ENCODE measurements around the gene SLC35F4. TPM values are rescaled to one million over a fixed set of nuclear protein-coding genes. Genes with fewer than 3 reads are reported as not detected.

SLC35F4 gene
- total and polyA plus RNA-seq, 2 experiments from 2014 or later, result 0.07 TPM; not detected in 1

DNA sequence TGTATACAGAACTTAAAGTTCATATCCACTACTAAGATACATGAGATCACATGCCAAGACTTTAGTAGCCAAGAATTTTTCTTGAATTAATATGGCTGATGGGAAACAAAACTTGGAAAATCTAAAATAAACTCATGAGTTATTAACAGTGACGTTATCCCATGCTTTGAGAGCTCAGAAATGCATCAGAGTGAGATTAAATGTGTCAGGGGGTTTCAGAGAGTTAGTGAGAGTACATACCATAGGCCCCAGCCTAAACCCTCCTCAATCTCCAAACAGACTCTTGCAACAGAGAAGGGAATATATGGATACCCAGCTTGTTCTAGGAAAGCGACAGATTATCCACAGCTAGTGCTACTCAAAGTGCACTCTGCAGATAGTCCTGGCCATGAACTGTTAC, 19.3 kb downstream of the SLC35F4 start:
- Histone ChIP-seq H3K9me2 (replicated peaks; ENCODE audit: insufficient read depth) (no peaks in the 10 kb centered on the region), H2AFZ (no peak overlapping the region), H3K4me2 (no peak overlapping the region), H3K36me3 (replicated peaks; ENCODE audit: insufficient read depth, low read depth) (no peaks in the 10 kb centered on the region), H4K20me1 (ENCODE audit: insufficient read depth, poor library complexity, severe bottlenecking) (no peaks in the 10 kb centered on the region), H3K9me3 (ENCODE audit: low read depth) (no peaks in the 10 kb centered on the region), H3K27me3 (no peaks in the 10 kb centered on the region), H3K4me3 (no peak overlapping the region), H3K4me1 (ENCODE audit: insufficient read depth) (peaks cover 3% of the 10 kb centered on the region), H3K79me2 (no peaks in the 10 kb centered on the region), H3K27ac (peak overlapping the region; percentile 43)
- DNase-seq (ENCODE audit: low spot score), result no peak
- 55% methylated on average over 2 of the region's 2 CpGs for WGBS (ENCODE audit: low lambda C conversion rate, missing lambda C conversion rate)
- TF ChIP-seq EZH2 (IDR thresholded peaks at IDR 0.05; ENCODE audit: borderline replicate concordance) (no peak), EZH2phosphoT487 (IDR thresholded peaks at IDR 0.05; ENCODE audit: low read depth, severe bottlenecking, unreplicated experiment) (no peak)
- TF ChIP-seq, protein P1, sequence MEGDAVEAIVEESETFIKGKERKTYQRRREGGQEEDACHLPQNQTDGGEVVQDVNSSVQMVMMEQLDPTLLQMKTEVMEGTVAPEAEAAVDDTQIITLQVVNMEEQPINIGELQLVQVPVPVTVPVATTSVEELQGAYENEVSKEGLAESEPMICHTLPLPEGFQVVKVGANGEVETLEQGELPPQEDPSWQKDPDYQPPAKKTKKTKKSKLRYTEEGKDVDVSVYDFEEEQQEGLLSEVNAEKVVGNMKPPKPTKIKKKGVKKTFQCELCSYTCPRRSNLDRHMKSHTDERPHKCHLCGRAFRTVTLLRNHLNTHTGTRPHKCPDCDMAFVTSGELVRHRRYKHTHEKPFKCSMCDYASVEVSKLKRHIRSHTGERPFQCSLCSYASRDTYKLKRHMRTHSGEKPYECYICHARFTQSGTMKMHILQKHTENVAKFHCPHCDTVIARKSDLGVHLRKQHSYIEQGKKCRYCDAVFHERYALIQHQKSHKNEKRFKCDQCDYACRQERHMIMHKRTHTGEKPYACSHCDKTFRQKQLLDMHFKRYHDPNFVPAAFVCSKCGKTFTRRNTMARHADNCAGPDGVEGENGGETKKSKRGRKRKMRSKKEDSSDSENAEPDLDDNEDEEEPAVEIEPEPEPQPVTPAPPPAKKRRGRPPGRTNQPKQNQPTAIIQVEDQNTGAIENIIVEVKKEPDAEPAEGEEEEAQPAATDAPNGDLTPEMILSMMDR (IDR thresholded peaks at IDR 0.05; ENCODE audit: poor library complexity), result no peak

DNA sequence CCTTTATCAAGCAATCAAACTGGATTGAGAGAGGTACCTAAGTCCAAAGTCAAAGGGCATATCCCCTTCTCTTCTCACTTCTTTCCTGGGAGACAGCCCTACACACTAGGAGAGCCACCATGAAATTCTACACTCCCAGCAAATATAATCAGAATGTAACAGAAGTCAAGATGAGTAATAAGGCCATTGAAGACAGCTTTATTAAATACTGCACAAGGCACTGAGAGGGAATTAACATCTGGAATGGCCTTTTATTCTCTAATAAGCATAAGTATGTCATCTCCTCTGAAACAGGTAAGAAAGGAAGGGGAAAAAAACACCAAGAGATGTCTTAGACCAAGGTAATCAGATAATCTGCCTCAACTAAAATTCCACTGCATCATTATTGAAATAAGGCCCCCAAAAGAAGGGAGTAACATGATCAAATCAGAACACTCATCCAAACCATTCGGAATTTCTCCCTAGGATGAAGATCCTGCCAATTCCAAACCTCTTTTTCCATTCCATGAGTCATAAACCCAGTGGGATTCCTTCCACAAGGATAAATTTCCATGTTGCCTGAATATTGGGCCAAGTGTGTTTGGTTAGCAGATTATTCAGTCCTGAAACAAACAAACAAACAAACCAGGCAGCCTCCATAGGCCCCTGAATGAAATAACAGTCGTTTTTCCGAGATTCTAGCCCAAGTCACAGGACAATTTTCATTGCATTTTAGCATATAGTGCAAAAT, 19.9 kb downstream of the SLC35F4 start:
- Histone ChIP-seq H3K36me3 (replicated peaks; ENCODE audit: insufficient read depth, low read depth) (no peaks in the 10 kb centered on the region), H2AFZ (no peak overlapping the region), H3K79me2 (no peaks in the 10 kb centered on the region), H3K4me1 (ENCODE audit: insufficient read depth) (peaks cover 3% of the 10 kb centered on the region), H3K4me2 (no peak overlapping the region), H3K4me3 (no peak overlapping the region), H3K9me3 (ENCODE audit: low read depth) (no peaks in the 10 kb centered on the region), H3K27ac (peak overlapping the region; percentile 43), H4K20me1 (ENCODE audit: insufficient read depth, poor library complexity, severe bottlenecking) (no peaks in the 10 kb centered on the region), H3K27me3 (no peaks in the 10 kb centered on the region), H3K9me2 (replicated peaks; ENCODE audit: insufficient read depth) (no peaks in the 10 kb centered on the region)
- WGBS (ENCODE audit: low lambda C conversion rate, missing lambda C conversion rate), result 71% methylated on average over 3 of the region's 3 CpGs
- DNase-seq (ENCODE audit: low spot score), result no peak
- no peak for TF ChIP-seq EZH2 (IDR thresholded peaks at IDR 0.05; ENCODE audit: borderline replicate concordance)
- TF ChIP-seq, protein P1 (IDR thresholded peaks at IDR 0.05; ENCODE audit: poor library complexity), result no peak
- no peak for TF ChIP-seq EZH2phosphoT487 (IDR thresholded peaks at IDR 0.05; ENCODE audit: low read depth, severe bottlenecking, unreplicated experiment)

DNA sequence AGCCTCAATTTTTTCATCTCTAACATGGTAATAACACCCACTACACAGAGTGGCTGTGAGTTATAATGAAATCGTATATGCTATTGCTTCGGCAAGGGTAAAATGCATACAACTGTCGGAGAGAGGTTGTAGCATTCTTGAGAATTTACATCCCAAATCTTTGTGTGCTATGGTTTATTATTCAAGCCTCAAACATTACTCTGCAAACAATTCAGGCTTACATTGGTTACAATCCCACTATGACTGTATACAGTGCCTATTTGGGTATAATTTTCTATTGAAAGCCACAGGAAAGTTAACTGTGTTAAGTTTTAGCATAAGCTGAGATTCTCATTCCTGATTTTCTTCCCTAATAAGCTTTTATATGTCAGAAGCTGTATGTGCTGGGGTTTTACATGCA, 20.6 kb downstream of the SLC35F4 start:
- Histone ChIP-seq H3K27ac (peak overlapping the region; percentile 43), H3K4me1 (ENCODE audit: insufficient read depth) (peaks cover 3% of the 10 kb centered on the region), H3K79me2 (no peaks in the 10 kb centered on the region), H3K4me3 (no peak overlapping the region), H3K9me2 (replicated peaks; ENCODE audit: insufficient read depth) (no peaks in the 10 kb centered on the region), H2AFZ (no peak overlapping the region), H3K27me3 (no peaks in the 10 kb centered on the region), H3K36me3 (replicated peaks; ENCODE audit: insufficient read depth, low read depth) (no peaks in the 10 kb centered on the region), H3K9me3 (ENCODE audit: low read depth) (no peaks in the 10 kb centered on the region), H3K4me2 (no peak overlapping the region), H4K20me1 (ENCODE audit: insufficient read depth, poor library complexity, severe bottlenecking) (no peaks in the 10 kb centered on the region)
- 73% methylated on average over 3 of the region's 3 CpGs for WGBS (ENCODE audit: low lambda C conversion rate, missing lambda C conversion rate)
- no peak for DNase-seq (ENCODE audit: low spot score)
- TF ChIP-seq EZH2phosphoT487 (IDR thresholded peaks at IDR 0.05; ENCODE audit: low read depth, severe bottlenecking, unreplicated experiment), result no peak
- TF ChIP-seq EZH2 (IDR thresholded peaks at IDR 0.05; ENCODE audit: borderline replicate concordance), result no peak
- TF ChIP-seq, protein P1 (IDR thresholded peaks at IDR 0.05; ENCODE audit: poor library complexity), result no peak
